GM18520 (cell line): ENCODE measurements around the gene FBXL15.

Experiments used
- ATAC-seq: cut with Tn5 transposase; IDR thresholded peaks from one replicate; pipeline ENCODE4 v1.9.1; 2021; ENCODE audit not compliant: unreplicated experiment

Gene FBXL15

GRCh38 chr10:102409604-102410428, 10.8 kb upstream of the FBXL15 start:
- ATAC-seq, result no peak

DNA sequence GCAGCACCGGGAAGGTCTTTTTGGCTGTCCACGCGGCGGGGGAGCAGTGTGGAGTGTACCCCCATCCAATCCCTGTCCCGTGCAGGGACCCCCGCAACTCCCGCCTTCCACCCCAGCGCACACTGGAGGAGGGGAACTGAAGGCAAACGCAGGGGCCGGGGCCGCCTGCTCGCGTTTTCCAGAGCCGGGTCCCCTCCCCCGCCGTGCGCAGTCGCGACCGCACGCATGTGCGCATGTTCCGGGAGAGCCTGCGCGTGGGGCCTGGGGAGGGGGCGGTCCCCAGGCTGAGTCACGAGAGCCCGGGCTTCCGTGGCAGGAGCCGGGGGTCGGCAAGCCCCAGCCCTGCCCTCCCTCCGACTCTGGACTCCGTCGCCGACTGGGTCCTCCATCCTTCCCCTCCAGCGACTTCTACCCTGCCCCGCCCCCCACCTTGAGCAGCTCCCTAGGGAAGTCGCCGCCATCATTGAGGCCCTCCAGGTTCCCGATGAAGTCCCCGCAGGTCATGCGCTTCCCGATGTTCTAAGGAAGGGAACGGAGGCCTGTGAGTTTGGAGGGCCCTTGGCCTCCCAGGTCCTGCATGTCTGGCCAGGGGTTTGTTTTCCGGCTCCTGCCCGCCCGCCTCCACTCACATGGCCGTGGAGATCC, 10.1 kb upstream of the FBXL15 start:
- ATAC-seq, result no peak

DNA sequence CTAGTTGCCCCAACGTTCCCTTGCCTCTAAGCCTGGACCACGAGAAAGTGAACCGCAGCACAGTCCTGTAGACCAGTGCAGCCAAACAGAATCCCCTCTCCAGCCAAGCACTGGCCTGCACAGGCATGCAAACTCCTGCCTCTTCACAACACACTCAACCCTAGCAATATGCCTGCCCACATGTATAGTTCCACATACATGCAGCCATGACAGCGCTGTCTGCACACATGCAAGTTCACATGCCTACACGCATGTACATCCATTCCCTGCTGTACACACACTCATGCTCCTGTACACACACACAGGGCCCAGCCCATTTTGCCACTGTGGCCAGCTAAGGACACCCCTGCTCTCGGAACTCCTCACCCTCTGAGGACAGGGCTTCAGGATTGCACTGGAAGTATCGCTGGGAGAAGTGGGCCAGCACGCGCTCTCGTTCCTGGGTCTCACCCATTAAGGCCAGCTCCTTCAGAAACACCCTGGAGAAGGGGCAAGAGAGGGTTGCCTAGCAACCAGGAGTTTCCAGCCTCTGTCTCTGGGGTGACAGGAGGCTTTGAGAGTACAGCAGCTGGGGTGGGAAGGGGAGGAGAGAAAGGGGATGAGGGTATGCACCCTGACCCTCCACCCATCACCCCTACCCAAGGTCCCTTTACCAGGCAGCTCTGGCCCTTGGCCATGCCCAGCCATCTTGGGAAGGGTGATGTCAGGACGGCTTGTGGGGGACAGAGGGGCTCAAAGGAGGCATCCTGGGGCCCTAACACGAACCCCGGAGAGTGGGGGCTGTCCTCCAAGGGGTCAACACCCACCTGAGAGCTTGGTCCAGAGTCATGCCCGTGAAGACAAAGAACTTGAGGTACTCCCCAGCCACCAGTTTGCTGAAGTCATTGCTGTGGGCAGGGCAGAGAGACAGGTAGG, 9.0 kb upstream of the FBXL15 start:
- ATAC-seq, result no peak

DNA sequence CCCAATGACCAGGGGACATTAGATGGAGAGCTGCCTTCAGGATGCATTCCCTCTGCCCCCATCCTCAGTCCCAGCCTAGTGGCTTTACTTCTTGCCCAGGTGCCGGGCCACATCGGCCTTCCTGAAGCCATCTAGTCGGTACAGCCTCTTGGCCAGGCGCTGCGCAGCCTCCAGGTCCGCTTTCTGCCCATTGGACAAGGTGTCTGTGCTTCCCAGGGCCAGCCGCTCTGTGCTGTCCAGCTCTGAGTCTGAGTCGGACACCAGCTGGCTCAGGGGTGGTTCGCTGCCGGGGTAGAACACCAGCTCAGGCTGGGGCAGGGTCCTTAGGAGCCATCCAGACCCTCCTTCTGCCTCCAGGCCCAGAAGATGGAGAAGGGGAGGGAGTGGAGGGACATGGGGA, 8.3 kb upstream of the FBXL15 start:
- no peak for ATAC-seq

DNA sequence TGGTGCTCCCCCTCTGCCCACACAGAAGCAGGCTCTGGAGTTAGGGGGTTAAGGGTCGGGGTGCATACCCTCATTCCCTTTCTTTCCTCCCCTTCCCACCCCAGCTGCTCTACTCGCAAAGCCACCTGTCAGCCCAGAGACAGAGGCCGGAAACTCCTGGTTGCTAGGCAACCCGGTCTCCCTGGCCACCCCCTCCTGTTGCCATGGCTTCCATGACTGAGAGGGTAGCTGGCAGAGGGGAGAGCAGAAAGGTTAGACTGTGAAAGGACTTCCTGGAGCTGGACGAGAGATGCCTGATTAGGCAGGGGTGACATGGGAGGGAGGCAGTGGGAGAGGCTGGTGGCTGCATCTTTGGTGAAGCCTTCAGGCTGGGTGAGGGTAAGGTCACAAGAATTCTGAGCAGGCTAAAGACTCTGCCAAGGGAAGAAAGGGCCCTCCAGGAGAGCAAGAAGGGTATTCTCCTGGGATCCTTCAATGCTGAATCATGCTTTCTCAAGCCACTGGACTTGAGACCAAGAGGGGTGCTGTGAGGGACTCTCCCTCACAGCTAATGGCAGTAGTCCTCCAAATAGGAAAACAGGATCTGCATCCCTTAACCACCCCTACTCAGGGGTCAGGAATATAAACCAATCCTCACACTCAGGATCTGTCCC, 7.5 kb upstream of the FBXL15 start:
- no peak for ATAC-seq

- no peak for ATAC-seq
These were observed 6.7 kb upstream of the FBXL15 start for GRCh38 chr10:102413806-102414561.

DNA sequence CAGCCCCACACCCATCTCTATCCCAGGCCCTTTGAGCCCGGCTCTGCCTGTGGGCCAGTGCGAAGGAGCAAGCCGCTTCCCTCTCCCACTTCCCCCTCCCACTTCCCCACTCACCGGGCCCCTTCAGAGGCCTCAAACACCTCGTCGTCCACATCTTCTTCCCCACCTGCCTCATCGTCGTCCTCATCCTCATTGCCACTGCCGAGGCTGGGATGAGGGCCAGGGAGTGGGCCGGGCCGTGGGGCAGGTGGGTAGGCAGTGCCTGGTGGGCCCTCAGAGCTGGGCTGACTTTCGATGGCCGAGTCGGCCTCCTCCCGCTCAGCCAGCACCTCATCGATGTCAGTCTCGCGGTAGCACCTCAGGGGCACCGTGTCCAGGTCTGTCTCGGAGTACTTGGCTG, 5.9 kb upstream of the FBXL15 start:
- no peak for ATAC-seq

- ATAC-seq, result no peak
These were observed 4.4 kb upstream of the FBXL15 start for GRCh38 chr10:102416283-102416682.

- ATAC-seq, result no peak
These were observed 3.9 kb upstream of the FBXL15 start for GRCh38 chr10:102416695-102417094.

GRCh38 chr10:102418622-102419268, 1.9 kb upstream of the FBXL15 start, which contains the start of gene PSD:
Gene PSD, minus strand, starts transcription at chr10:102418785. Its CDS starts 1,747 bp downstream, at chr10:102417038.
- no peak for ATAC-seq

DNA sequence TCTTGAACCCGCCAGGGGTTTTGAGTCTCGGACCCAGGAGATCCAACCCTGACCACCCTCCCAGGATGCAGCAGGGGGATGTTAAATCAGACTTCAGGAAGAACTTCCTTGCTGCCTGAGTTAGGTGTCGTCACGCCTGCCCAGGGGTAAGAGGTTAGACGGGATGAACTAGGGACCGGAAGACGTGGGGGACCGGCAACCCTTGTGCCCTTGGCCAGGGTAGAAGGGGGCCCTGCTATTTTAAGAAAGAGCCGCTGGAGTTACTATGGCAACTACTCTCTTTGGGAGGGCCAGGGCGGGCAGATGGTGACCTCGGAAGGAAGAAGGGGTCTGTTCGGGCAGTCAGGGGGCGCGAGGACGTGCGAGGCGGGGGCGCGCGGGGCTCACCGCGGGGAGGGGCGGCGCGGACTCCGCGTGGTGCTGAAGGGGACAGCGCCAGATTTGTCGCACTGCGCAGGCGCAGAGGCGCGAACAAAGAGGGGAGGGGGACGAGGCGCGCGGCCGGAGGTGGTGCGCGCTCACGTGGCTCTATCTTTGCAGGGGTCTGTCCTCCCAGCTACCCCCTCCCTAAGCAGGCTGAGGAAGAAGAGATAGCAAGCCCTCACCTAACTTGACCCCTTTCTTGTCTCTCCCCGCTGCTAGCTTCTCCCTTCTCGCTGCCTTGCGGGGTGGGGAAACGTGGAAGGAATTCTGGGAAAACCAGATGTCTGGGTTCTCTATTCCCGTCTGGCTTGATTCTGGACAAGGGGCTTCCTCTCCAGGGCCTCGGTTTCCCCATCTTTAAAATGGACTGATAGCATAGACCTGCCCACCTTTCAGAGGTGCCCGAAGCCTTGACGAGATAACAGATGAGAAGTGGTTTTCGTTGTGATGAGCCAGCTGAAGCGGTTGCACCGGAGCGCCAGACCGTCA, 1.1 kb upstream of the FBXL15 start:
- no peak for ATAC-seq

GRCh38 chr10:102420181-102420713, 389 bp upstream of the FBXL15 start:
- no peak for ATAC-seq

- ATAC-seq, result no peak
These were observed 796 bp downstream of the FBXL15 start for GRCh38 chr10:102421507-102421756.

DNA sequence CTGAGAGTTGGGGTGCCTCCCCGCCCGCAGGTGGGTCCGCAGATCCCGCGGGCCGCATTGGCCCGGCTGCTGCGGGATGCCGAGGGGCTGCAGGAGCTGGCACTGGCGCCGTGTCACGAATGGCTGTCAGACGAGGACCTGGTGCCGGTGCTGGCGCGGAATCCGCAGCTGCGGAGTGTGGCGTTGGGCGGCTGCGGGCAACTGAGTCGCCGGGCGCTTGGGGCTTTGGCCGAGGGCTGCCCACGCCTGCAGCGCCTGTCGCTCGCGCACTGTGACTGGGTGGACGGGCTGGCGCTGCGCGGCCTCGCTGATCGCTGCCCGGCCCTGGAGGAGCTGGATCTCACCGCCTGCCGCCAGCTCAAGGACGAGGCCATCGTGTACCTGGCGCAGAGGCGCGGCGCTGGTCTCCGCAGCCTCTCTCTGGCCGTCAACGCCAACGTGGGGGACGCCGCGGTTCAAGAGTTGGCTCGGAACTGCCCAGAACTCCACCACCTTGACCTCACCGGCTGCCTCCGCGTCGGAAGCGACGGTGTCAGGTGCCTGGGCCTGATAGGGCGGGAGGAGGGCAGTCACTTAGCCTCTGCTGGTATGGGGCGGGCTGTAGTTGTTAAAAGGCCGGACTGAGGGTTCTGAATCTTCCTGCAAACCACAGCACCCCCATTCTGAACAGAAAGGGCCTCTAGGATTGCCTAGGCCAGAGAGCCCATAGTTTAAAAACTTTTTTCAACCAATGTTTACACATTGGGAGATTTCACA, 1.3 kb downstream of the FBXL15 start:
- ATAC-seq, result no peak

DNA sequence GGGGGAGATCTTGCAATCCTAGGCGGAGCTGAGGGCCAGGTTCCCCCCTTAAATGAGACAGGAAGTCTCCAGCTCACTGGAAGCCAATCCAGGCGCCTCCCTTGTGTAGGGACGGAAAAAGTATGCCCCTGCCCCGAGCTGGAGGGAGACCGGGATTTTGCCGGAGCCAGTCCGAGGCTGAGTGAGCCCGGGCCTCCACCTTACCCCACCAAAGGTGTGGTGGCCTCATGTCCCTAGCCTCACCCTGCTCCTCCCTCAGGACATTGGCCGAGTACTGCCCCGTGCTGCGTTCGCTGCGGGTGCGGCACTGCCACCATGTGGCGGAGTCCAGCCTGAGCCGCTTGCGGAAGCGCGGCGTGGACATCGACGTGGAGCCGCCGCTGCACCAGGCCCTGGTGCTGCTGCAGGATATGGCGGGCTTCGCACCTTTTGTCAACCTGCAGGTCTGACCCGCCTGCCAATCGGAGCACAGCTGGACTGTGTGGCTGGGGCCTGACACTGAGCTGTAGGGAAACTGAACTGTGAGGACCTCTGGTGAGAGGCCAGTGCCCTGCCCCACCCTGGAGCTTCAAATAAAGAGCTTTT, 2.0 kb downstream of the FBXL15 start:
- ATAC-seq, result no peak

- no peak for ATAC-seq
These were observed 2.8 kb downstream of the FBXL15 start for GRCh38 chr10:102423372-102423968.

GRCh38 chr10:102424145-102424544, 3.5 kb downstream of the FBXL15 start:
- ATAC-seq, result no peak
